HEK293T (cell line): ENCODE measurements around the gene BDH1.

ENCODE experiments used
- CTCF ChIA-PET: fragments of 350-600 bp; formaldehyde crosslinking; extraction: SDS; loops from one replicate; lab custom pipeline; 2021; ENCODE audit warnings: antibody characterized with exemption, inconsistent platforms; lab: Yijun Ruan, JAX
- POLR2A ChIA-PET: fragments of 350-600 bp; formaldehyde crosslinking; extraction: SDS; loops from one replicate; lab custom pipeline; 2020; ENCODE audit warnings: antibody characterized with exemption, inconsistent platforms; lab: Yijun Ruan, JAX
- DNase-seq: peaks from one replicate; pipeline ENCODE4 v3.0.0; 2012; ENCODE audit warnings: mixed read lengths; ENCODE audit errors: extremely low spot score
- ARNT ChIP-seq: fragments of 450-650 bp; IDR thresholded peaks from 2 replicates; pipeline ENCODE4 v1.6.1; 2017; ENCODE audit warnings: mild to moderate bottlenecking
- BHLHE40 ChIP-seq: fragments of 450-650 bp; IDR thresholded peaks from 2 replicates; pipeline ENCODE4 v1.6.1; 2016; ENCODE audit warnings: mild to moderate bottlenecking, moderate library complexity, borderline replicate concordance
- CTBP1 ChIP-seq: fragments of 450-650 bp; IDR thresholded peaks from 2 replicates; pipeline ENCODE4 v1.6.1; 2016; ENCODE audit warnings: borderline replicate concordance
- ELF4 ChIP-seq: fragments of 450-650 bp; IDR thresholded peaks from 2 replicates; pipeline ENCODE4 v1.6.1; 2017; ENCODE audit warnings: antibody characterized with exemption
- FOXA1 ChIP-seq: fragments of 450-650 bp; IDR thresholded peaks from 2 replicates; pipeline ENCODE4 v1.6.1; 2016; ENCODE audit warnings: mild to moderate bottlenecking
- FOXK2 ChIP-seq: fragments of 450-650 bp; IDR thresholded peaks from 2 replicates; pipeline ENCODE4 v1.6.1; 2016; ENCODE audit warnings: mild to moderate bottlenecking
- FOXM1 ChIP-seq: fragments of 450-650 bp; IDR thresholded peaks from 2 replicates; pipeline ENCODE4 v1.6.1; 2017; ENCODE audit warnings: mild to moderate bottlenecking, borderline replicate concordance
- HDGF ChIP-seq: fragments of 450-650 bp; IDR thresholded peaks from 2 replicates; pipeline ENCODE4 v1.6.1; 2017; ENCODE audit warnings: antibody characterized with exemption, borderline replicate concordance
- L3MBTL2 ChIP-seq: fragments of 450-650 bp; conservative IDR thresholded peaks from 2 replicates; pipeline ENCODE4 v1.6.1; 2016; ENCODE audit warnings: mild to moderate bottlenecking
- LEF1 ChIP-seq: fragments of 450-650 bp; IDR thresholded peaks from 2 replicates; pipeline ENCODE4 v1.6.1; 2017; ENCODE audit warnings: mild to moderate bottlenecking, borderline replicate concordance
- NFRKB ChIP-seq: fragments of 450-650 bp; IDR thresholded peaks from 2 replicates; pipeline ENCODE4 v1.6.1; 2016; ENCODE audit warnings: mild to moderate bottlenecking, moderate library complexity
- SP1 ChIP-seq: fragments of 450-650 bp; IDR thresholded peaks from 2 replicates; pipeline ENCODE4 v1.6.1; 2017
- SUZ12 ChIP-seq: fragments of 450-650 bp; IDR thresholded peaks from 2 replicates; pipeline ENCODE4 v1.6.1; 2016; ENCODE audit warnings: mild to moderate bottlenecking
- TARDBP ChIP-seq: fragments of 450-650 bp; IDR thresholded peaks from 2 replicates; pipeline ENCODE4 v1.6.1; 2016
- ZNF384 ChIP-seq: fragments of 450-650 bp; IDR thresholded peaks from 2 replicates; pipeline ENCODE4 v1.6.1; 2016
- TF ChIP-seq, protein P1 (sequence below): fragments of 450-650 bp; IDR thresholded peaks from 2 replicates; pipeline ENCODE4 v1.6.1; 2016

Gene BDH1

DNA sequence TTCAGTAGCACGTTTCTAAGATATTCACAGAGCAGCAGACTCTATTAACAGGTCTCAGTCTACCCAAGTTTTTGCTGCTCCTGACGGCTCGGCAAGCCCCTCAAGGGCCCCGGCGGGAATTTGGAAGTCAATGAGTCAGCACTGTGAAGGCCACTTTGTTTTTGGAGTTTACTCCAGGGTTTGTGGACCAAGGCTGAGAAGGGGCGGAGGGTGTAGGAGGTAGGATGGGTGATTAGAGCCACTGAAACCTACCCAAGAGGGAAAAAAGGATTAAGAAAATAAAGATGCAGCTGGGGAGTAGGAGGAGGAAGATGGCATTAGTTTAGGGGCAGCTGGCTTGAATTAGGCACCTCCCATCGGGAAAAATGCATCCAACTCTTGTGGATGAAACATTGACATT is 87.6 kb downstream of the BDH1 start:
- DNase-seq = no peak
- POLR2A ChIA-PET = no interaction called here
- CTCF ChIA-PET = no interaction called here
- TF ChIP-seq TARDBP (no peak), FOXA1 (no peak), HDGF (no peak), CTBP1 (no peak), ZNF384 (no peak), L3MBTL2 (no peak), BHLHE40 (no peak), FOXM1 (no peak), SUZ12 (no peak), LEF1 (no peak), ELF4 (no peak), ARNT (no peak), FOXK2 (no peak), NFRKB (no peak)
- TF ChIP-seq, protein P1, sequence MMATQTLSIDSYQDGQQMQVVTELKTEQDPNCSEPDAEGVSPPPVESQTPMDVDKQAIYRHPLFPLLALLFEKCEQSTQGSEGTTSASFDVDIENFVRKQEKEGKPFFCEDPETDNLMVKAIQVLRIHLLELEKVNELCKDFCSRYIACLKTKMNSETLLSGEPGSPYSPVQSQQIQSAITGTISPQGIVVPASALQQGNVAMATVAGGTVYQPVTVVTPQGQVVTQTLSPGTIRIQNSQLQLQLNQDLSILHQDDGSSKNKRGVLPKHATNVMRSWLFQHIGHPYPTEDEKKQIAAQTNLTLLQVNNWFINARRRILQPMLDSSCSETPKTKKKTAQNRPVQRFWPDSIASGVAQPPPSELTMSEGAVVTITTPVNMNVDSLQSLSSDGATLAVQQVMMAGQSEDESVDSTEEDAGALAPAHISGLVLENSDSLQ = no peak

DNA sequence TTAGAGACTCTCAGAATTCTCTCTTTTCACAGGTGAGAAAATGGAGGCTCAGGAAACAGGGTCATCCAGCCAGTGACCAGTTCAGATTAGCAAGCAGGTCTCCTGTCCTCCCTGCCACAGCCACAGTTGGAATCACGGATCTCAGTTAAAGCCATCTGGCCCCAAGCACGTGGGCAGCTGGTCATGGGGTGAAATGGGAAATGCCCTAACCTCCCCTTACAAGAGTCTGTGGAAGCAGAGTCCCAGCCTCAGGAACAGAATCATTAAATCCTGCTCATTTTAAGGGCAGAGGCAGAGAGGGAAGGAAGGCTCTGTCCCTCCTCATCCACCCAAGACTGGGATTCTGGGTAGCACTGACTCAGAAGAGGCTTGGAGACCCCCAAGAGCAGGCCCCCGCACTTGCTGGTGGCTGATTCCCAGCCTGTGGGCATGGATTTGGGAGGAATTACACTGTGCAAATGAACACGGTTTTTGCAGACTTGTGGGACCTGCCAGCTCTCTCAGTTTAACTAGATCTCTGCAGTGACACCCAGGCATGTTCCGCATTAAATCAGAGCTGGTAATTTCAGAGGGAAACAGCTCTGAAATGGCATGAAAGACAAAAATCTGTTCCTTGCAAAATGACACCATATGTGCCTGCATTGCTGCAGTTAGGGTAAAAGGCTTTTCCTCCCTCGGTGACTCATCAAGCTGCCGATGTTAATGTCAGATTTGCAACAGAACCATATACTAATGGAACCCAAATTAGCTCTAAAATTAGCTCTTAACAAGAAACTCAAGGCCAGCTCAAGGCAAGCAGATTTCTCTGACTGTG is 89.0 kb downstream of the BDH1 start:
- ChIA-PET CTCF (no interaction called here), POLR2A (no interaction called here)
- TF ChIP-seq FOXM1 (no peak), FOXA1 (no peak), FOXK2 (no peak), HDGF (no peak)
- TF ChIP-seq, protein P1 = no peak
- DNase-seq = no peak

DNA sequence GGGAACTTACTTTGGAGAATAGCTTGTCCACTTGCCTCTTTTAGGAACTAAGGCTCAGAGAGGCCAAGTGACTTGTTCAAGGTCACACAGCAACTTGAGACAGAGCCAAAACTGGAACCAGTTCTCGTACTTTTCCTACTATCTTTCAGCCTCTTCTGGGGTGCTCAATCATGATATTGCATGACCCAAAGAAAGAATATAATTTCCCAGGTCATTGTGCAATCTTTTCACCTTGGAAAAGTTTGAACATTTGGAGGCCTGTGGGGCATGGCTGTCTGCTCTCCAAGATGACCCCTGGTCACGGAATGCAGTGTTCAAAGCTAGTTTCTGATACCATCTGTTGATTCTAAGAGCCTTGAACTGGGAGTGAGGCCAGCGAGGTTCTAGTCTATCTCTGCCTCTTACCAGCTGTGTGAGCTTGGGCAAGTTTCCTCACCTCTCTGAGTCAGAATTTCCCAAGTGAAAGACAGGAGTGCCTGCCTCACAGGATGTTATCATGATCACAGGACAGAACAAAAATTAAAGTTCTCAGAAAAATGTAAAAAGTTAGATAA is 89.7 kb downstream of the BDH1 start:
- TF ChIP-seq TARDBP = no peak
- no peak for DNase-seq
- CTCF ChIA-PET = no interaction called here
- POLR2A ChIA-PET = no interaction called here

DNA sequence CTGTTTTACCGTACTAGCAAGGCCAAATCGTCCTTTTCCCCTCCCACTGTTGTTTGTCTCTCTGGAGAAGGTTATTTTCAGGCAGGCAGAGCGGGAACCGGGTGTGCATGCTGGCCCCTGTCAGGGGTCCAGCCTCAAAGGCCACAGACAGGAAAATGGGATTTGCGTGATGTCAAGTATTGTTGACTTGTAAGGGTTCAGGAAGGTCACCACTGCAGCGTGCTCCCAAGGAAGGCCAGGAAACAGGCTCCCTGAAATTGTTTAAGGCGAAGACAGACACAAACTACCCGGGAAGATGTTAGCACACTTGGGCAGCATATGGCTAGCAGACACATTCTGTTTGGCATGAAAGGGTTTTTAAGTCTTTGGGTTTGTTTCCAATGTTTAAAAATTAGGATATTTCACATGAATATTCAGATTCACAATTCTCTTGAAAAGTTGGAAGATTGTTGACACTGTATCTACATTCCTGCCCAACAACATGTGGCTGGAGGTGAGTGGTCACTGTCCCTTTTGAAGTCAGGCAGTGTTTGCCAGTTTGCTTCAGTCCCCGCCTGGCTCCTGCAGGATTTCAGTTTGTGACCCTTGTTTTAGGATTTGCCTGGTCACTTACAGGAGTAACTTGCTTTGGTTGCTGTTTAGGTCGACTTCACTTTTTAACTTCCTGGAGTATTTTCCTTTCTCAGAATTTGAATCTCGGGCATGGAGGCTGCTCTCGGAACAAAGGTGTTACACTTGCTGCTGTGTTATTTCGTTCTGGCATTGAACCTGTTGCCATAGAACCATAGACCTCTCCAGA is 90.4 kb downstream of the BDH1 start:
- ChIA-PET CTCF (no interaction called here), POLR2A (no interaction called here)
- TF ChIP-seq ELF4 = no peak
- TF ChIP-seq NFRKB = no peak
- no peak for TF ChIP-seq HDGF
- TF ChIP-seq BHLHE40 = no peak
- TF ChIP-seq FOXM1 = no peak
- TF ChIP-seq ZNF384 = no peak
- no peak for TF ChIP-seq SP1
- no peak for TF ChIP-seq SUZ12
- TF ChIP-seq FOXA1 = no peak
- TF ChIP-seq, protein P1 = no peak
- no peak for TF ChIP-seq TARDBP
- TF ChIP-seq L3MBTL2 = no peak
- TF ChIP-seq CTBP1 = no peak
- no peak for TF ChIP-seq FOXK2
- TF ChIP-seq LEF1 = no peak
- TF ChIP-seq ARNT = no peak
- DNase-seq = no peak

DNA sequence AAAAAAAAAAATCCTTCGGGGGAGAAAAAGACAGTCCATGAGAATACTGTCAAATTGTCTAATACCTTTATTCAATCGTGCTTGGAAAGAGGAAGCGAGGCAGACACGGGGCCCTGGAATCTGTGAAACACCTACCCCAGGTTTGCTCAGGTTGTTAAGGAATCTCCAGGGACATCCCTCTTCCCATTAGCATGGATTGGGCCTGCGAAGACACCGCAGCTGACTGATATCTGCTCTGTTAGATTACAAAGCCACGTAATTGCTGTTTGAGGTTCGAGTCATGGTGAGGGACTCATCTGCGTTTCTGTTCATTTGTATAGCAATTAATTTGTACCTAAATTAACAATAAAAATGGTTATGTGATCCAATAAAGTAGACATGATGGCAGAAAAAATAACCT is 91.0 kb downstream of the BDH1 start:
- DNase-seq = no peak
- POLR2A ChIA-PET = no interaction called here
- TF ChIP-seq SUZ12 (no peak), HDGF (no peak)
- CTCF ChIA-PET = no interaction called here

DNA sequence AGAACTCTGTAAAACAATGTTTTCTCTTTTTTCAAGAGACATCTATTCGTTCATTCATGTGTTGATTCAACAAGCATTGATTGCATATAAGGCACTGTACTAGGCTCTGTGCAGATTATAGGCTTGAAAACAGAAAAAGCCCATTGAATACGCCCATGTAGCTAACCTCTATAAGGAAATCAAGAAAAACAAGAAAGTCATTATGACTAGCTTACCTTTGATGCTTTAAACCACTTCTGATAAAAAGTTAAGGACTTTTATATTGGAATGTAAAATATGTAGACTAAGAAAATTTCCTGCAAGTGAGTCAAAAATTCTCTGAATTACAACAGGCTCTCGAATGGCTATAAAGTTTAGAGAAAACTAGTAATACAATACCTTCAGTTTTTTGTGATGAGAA is 92.5 kb downstream of the BDH1 start:
- no peak for TF ChIP-seq CTBP1
- no peak for TF ChIP-seq LEF1
- TF ChIP-seq FOXK2 = no peak
- no peak for TF ChIP-seq ZNF384
- no peak for TF ChIP-seq SUZ12
- TF ChIP-seq, protein P1 = no peak
- DNase-seq = no peak
- ChIA-PET POLR2A (no interaction called here), CTCF (no interaction called here)
